Left cardiac atrium (tissue), 4 donors: ENCODE measurements around the gene TMUB2. TPM values are rescaled to one million over a fixed set of nuclear protein-coding genes. Genes with fewer than 3 reads are reported as not detected.
"Not testable (repeated sequence)": the region's sequence is repeated elsewhere in the genome, so short reads cannot be mapped to it uniquely, and the experiment has no call there.

ENCODE experiments used
- ATAC-seq, 2 donors: fragments of 200-7000 bp; cut with Tn5 transposase; one replicate each; pipeline ENCODE4 v1.9.1; 2020; ENCODE audit warnings: mild to moderate bottlenecking in 2 of 2, moderate library complexity in 2 of 2
- DNase-seq: peaks from one replicate; pipeline ENCODE4 v3.0.0-alpha.2; 2020
- intact Hi-C, 2 donors: fragments of 100-400 bp; cut with DNase I; formaldehyde crosslinking; loops; one replicate each; pipeline versions ENCODE4 v1.14.1 to v1.15.1; 2022 to 2023
- microRNA-seq, 2 donors: library from miRNA; unstranded; fragments of <30 nt; microRNA quantifications; one replicate each; pipeline ENCODE4 v1.2.0, GENCODE V29; 2020
- total RNA-seq, 2 donors: library from RNA; stranded (reverse); fragmentation: NEBNext Ultra II Directional; extraction: Animal tissue kit (Norgen Biotek cat#: 25700); gene quantifications; one replicate each; pipeline ENCODE4 v1.2.1, GENCODE V29; 2021
- donor health status: DM: no; HTN: yes; CAD: no.
- donor health status: DM: no; HTN: yes; CAD: no; lungs with severe emphysema.
- donor health status: DM: yes; HTN: yes; CAD: no.
- donor health status: Dilated cardiomyopathy.

TMUB2 gene
- total RNA-seq, 2 donors from 2014 or later = 22.5 to 23.1 TPM

- ATAC-seq (no peak), DNase-seq (no peak)
- intact Hi-C loops = loop anchor here in 1 of 2 donors (5.0 kb wide), 1 partner anchor 85 kb away; no protein-coding TSS in a partner anchor
Measured at GRCh38 chr17:44232061-44232460, 45.3 kb downstream of the TMUB2 start.

DNA sequence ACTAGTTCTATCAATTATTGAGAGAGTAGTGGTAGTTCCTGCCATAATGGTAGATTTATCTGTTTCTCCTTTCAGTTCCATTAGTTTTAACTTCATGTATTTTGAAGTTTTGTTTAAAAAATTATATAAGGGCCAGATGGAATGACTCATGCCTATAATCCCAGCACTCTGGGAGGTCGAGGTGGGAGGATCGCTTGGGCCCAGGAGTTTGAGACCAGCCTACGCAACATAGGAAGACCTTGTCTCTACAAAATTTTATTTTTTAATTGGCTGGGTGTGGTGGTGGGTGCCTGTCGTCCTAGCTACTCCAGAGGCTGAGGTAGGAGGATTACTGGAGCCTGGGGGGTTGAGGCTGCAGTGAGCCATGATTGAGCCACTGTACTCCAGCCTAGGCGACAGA is 46.8 kb downstream of the TMUB2 start:
- DNase-seq = no peak
- intact Hi-C loops = loop anchor here in 1 of 2 donors (5.0 kb wide), 1 partner anchor 84 kb away; no protein-coding TSS in a partner anchor
- ATAC-seq = no peak

DNA sequence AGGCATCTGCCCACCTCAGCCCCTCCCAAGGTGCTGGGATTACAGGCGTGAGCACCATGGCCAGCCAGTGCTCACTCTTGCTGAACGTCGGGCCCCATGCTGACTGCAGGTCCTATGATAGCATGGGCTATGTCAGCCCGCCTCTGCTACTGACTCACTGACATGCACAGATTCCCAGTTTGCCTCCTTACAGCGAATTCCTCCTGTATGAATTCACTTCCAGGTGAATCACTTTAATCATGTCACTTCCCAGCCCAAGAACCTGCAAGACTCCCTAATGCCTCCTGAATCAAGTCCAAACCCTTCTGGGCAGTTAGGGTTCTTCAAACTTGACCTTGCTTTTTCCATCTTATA is 48.8 kb downstream of the TMUB2 start:
- no peak for ATAC-seq
- intact Hi-C loops = no loop called here
- no peak for DNase-seq

GRCh38 chr17:44236444-44236991 is 49.7 kb downstream of the TMUB2 start:
- ATAC-seq (no peak), DNase-seq (no peak)
- intact Hi-C loops = no loop called here

GRCh38 chr17:44237886-44238285 is 51.1 kb downstream of the TMUB2 start:
- intact Hi-C loops, DNase-seq, ATAC-seq: not testable (repeated sequence)

DNA sequence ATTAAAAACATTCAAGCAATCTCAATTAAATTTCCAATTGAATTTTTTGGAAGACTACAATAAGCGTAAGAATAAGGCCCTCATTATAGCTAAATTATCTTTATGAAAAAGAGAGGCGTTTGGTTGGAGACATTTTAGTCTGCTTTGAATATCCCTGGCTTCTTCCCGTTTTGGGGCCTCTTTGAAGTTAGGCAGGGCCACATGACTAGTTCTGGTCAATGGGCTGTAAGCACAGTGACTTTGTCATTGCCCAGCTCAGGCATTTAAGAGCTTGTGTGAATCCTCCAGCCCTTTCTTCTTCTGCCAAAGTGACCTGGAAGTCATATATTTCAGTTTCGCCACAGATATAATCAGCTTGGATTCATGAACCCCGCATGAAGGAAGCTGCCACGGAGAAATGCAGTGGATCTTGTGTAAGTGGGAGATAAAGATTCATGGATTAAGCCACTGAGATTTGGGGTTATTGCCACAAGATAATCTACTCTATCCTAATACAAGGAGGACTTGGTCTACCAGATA is 54.4 kb downstream of the TMUB2 start:
- ATAC-seq (no peak), DNase-seq (no peak)
- intact Hi-C loops = no loop called here

Small RNA genes within 50 kb of the gene (microRNA-seq; reads per million reads assigned to microRNA genes)
- 0 to 0.40 reads per million in 2 donors for gene MIR6782

Other genes with a start within 250 kb of the TMUB2 start
- not detected for gene PPY, start 244.5 kb upstream of the TMUB2 start, total RNA-seq
- not detected for gene PYY, start 233.0 kb upstream of the TMUB2 start, total RNA-seq
- gene NAGS, start 182.3 kb upstream of the TMUB2 start, total RNA-seq = 1 to 10 TPM; 1.3 to 1.4 TPM
- gene TMEM101, start 172.0 kb upstream of the TMUB2 start, total RNA-seq = 10 to 100 TPM; 16.1 to 17.5 TPM
- 10 to 100 TPM; 39.4 to 57.5 TPM for gene LSM12, start 120.3 kb upstream of the TMUB2 start, total RNA-seq
- gene G6PC3, start 116.2 kb upstream of the TMUB2 start, total RNA-seq = 10 to 100 TPM; 32.9 to 44.4 TPM
- gene HDAC5, start 63.3 kb upstream of the TMUB2 start, total RNA-seq = 10 to 100 TPM; 39.2 to 57.9 TPM
- 1 to 10 TPM; 1.1 to 1.3 TPM for gene HROB, start 45.0 kb upstream of the TMUB2 start, total RNA-seq
- gene ASB16, start 16.3 kb upstream of the TMUB2 start, total RNA-seq = 1 to 10 TPM; 4.9 to 8.7 TPM
- gene ATXN7L3, start 12.9 kb downstream of the TMUB2 start, total RNA-seq = 10 to 100 TPM; 39.6 to 50.4 TPM
- gene UBTF, start 32.7 kb downstream of the TMUB2 start, total RNA-seq = 10 to 100 TPM; 35.5 to 48.2 TPM
- gene SLC4A1, start 81.2 kb downstream of the TMUB2 start, total RNA-seq = under 1 TPM in 1 of 2 donors, not detected in 1; 0.63 TPM
- 1 to 10 TPM in 1 of 2 donors, under 1 TPM in 1; 0.85 to 1.0 TPM for gene RUNDC3A, start 121.6 kb downstream of the TMUB2 start, total RNA-seq
- 10 to 100 TPM; 60.9 to 62.5 TPM for gene SLC25A39, start 137.9 kb downstream of the TMUB2 start, total RNA-seq
- 100 to 1,000 TPM; 190 to 206 TPM for gene GRN, start 158.3 kb downstream of the TMUB2 start, total RNA-seq
- gene FAM171A2, start 176.9 kb downstream of the TMUB2 start, total RNA-seq = 1 to 10 TPM; 1.2 to 2.4 TPM
- 1 to 10 TPM; 2.4 to 2.7 TPM for gene ITGA2B, start 202.7 kb downstream of the TMUB2 start, total RNA-seq